Inflammatory macrophage treated with lipopolysaccharide for 1 hour (primary cell): ENCODE data around the gene NBR1.
"Not testable (repeated sequence)": the region's sequence is repeated elsewhere in the genome, so short reads cannot be mapped to it uniquely, and the experiment has no call there.

Source experiments
- DNase-seq, 2 donors: peaks; one replicate each; pipeline ENCODE4 v3.0.0-alpha.2; 2020 to 2022

The NBR1 gene

GRCh38 chr17:43155666-43156065, 15.3 kb upstream of the NBR1 start:
- no peak for DNase-seq

DNA sequence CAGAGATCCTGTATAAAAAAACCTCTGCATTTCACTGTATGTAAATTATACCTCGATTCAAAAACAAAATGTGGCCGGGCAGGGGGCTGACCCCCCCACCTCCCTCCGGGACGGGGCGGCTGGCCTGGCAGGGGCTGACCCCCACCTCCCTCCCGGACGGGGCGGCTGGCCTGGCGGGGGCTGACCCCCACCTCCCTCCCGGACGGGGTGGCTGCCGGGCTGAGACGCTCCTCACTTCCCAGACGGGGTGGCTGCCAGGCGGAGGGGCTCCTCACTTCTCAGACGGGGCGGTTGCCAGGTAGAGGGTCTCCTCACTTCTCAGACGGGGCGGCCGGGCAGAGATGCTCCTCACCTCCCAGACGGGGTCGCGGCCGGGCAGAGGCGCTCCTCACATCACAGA, 11.8 kb upstream of the NBR1 start:
- not testable (repeated sequence) for DNase-seq

DNA sequence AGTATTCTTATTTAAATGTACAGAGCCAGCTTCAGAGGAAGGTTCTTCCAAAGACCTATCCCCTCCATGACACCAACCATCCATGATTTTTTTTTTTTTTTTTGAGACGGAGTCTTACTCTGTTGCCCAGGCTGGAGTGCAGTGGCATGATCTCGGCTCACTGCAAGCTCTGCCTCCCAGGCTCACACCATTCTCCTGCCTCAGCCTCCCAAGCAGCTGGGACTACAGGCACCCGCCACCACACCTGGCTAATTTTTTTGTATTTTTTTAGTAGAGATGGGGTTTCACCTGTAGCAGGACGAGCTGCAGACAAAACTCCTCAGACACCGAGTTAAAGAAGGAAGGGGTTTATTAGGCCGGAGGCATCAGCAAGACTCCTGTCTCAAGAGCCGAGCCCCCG, 11.1 kb upstream of the NBR1 start:
- DNase-seq: not testable (repeated sequence)

DNA sequence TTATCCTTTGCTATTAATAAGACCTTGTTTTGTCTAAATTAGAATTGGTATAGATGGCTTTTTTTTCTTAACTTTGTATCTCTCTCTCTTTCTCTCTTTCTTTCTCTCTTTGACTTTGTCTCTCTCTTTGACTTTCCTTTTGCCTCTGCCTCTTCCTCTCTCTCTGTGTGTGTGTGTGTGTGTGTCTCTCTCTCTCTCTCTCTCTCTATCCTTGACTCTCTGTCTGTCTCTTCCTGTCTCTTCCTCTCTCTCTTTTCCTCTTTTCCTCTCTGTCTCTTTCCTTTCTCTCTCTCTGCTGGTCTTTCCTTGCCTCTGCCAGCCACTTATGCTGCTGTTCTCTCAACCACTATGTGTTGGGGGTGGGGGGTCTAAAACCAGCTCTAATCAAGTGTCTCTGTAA, 5.0 kb upstream of the NBR1 start:
- DNase-seq: not testable (repeated sequence)

GRCh38 chr17:43169561-43170139, 1.4 kb upstream of the NBR1 start:
- DNase-seq: no peak

- DNase-seq: peak; percentile 90 to 94
Measured at GRCh38 chr17:43170140-43170765, 761 bp upstream of the NBR1 start.

DNA sequence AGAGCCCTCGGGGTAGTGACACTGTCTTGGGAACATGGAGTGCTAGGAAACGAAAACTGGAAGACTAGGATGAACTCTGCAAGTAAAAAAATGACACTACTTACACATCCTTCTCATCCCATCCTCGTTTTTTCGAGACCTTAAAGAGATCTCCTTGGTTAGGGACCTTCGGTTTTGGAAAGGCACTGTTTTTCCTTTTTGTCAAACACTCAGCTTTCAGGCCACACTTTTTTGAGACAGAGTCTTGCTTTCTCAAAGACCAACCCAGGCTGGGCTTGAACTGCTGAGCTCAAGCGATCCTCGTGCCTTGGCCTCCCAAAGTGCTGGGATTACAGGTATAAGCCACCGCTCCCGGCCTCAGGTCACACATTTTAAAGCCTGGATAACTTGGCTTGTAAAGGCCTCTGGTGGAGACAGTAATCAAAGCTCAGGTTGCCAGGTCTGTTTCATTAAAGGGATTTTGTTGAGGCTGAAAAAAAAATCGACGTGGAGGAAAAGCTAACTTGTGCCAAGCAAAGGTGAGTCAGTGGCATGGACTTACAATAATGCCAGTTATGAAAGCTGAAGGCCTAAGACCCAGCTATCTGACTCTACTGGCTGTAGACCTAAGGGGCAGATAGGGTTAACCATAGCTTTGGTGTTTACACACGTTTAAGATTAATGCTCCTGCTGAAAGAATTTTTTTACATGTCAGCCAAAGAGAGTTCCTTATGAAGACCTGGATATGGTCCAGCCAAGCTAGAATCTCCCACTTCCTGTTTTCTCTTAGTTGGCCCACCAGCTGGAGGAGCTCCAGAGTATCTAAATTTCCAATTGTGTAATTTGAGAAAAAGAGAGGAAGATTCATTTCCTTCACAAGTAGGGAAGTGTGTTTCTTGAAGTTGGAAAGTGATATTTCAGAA, 823 bp downstream of the NBR1 start:
- peak; percentile 93 to 96 for DNase-seq

GRCh38 chr17:43175213-43176118, 4.5 kb downstream of the NBR1 start:
- no peak for DNase-seq

GRCh38 chr17:43176119-43176570, 5.1 kb downstream of the NBR1 start:
- DNase-seq: no peak

DNA sequence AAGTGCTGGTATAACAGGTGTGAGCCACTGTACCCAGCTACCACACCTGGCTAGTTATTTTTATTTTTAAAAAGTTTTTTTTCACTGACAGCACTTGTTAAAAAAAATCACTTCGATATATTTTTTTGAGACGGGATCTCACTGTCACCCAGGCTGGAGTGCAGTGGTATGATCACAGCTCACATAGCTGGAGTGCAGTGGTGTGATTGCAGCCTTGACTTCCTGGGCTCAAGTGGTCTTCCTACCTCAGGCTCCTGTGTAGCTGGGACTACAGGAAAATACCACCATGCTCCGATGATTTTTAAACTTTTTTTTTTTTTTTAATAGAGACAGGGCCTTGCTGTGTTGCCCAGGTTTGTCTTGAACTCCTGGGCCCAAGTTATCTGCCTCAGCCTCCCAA, 12.9 kb downstream of the NBR1 start:
- DNase-seq: no peak

DNA sequence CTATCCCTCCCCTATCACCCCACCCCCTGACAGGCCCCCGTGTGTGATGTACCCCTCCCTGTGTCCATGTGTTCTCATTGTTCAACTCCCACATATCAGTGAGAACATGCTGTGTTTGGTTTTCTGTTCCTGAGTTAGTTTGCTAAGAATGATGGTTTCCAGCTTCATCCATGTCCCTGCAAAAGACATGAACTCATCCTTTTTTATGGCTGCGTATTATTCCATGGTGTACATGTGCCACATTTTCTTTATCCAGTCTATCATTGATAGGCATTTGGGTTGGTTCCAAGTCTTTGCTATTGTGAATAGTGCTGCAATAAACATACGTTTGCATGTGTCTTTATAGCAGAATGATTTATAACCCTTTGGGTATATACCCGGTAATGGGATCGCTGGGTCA, 15.6 kb downstream of the NBR1 start:
- DNase-seq: not testable (repeated sequence)

- no peak for DNase-seq
Measured at GRCh38 chr17:43193251-43193650, 22.2 kb downstream of the NBR1 start.

GRCh38 chr17:43199633-43200032, 28.6 kb downstream of the NBR1 start:
- no peak for DNase-seq

DNA sequence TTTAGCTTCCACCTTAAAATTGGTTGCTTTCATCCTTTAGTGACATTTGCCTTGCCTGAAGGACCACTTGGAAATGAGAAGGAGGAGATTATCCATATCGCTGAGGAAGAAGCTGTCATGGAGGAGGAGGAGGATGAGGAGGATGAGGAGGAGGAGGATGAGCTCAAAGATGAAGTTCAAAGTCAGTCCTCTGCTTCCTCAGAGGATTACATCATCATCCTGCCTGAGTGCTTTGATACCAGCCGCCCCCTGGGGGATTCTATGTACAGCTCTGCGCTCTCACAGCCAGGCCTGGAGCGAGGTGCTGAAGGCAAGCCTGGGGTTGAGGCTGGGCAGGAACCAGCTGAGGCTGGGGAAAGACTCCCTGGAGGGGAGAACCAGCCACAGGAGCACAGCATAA, 29.1 kb downstream of the NBR1 start:
- DNase-seq: no peak

- not testable (repeated sequence) for DNase-seq
Measured at GRCh38 chr17:43203013-43203412, 32.0 kb downstream of the NBR1 start.

DNA sequence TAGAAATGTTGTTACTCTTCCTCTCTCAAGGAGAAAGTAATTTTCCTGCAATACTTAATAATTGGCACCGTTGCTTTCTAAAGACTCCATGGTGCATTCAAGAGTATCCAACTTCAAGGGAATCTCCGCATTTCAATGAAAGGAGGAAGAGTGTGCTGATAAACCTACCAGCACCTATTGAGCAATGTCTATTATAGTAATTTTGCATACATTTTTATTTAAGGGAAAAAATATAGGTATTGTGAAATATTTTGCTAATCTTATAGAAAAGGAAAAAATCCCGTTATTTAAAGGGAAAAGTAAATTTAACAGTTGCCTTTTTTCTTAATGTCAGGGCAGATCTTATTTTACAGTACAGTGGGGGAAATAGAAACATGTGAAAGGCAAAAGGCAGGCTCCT, 39.6 kb downstream of the NBR1 start:
- no peak for DNase-seq

GRCh38 chr17:43211123-43211479, 40.1 kb downstream of the NBR1 start:
- DNase-seq: no peak

DNA sequence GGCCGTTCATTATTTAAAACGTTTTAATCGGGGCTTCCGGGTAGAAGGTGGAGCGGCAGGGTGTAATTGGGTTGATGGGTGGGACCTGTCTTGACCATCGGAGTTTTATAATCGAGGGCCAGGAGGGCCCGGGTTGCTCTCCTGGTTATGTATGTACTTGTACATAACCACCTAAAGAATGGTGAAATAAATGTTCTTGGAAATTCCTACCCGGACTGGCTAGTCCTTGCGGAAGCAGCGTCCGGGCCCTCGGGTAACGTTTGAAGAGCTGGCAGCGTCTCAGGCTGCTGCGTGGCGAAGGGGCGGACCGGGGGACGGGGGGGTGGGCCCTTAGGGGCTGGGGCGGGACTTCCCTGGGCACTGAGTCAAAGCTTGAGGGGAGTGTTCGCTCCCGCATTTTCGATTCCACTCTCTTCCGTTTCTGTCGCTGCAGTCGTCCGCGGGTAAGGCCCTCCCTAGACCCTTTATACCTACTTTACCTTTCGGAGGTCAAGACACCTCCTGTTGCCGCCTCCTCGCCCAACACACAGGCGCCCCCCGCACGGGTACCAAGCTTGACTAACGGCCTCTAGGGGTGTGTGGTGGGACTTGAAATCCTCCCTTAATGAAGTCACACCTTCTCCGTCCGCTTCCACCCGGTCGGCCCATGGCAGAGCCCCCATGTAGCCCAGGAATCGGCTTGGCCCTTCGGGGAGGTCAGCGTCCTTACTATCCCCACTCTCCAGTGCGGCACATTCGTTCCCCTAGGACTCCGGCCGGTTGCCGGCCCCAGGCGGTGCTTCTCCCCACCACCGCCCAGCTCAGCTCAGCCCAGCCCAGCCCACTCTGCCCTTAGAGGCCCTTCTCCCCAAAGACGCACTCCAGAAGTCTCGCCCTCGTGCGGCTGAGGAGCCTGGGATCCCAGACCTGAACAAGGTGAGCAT, 40.7 kb downstream of the NBR1 start, which contains the start of gene TMEM106A:
Gene TMEM106A (plus strand): TSS at position 396 of the 923 bp plus-strand sequence. CDS start 1,167 bp downstream, outside the sequence.
- peak; percentile 88 to 90 for DNase-seq

- peak; percentile 86 to 90 for DNase-seq
Measured at GRCh38 chr17:43212641-43213490, 41.9 kb downstream of the NBR1 start.

GRCh38 chr17:43213545-43213944, 42.5 kb downstream of the NBR1 start:
- no peak for DNase-seq

DNA sequence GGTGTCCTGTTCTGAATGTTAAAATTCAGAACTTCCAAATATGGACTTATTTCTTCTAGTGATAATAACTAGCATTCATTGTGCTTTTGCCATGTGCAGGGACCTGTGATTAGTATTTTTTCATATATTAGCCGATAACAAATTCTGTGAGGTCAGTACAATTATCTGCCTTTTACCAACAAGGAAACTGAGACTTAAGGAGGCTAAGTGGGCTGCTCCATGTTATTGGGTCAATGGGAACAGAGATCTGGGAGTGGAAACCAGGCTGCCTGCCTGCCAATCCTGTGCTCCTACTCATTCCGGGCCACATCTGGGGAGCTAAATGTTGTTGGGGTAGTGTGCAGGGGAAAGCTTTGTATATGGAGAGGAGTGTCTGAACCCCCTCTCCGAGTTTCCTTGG, 44.3 kb downstream of the NBR1 start:
- no peak for DNase-seq
